Osteocyte (in vitro differentiated cells): ENCODE results near the gene ITPR2. TPM values are rescaled to one million over a fixed set of nuclear protein-coding genes. Genes with fewer than 3 reads are reported as not detected.

ENCODE experiments used
- DNase-seq: peaks from one replicate; pipeline ENCODE4 v3.0.0; 2021; ENCODE audit warnings: mixed read lengths; ENCODE audit not compliant: unreplicated experiment; ENCODE audit errors: extremely low spot score
- H3K27ac Mint-ChIP-seq: one replicate; pipeline ENCODE4 v1.8.0; 2021; ENCODE audit warnings: mild to moderate bottlenecking, mixed read lengths; ENCODE audit not compliant: unreplicated experiment
- H3K27me3 Mint-ChIP-seq: one replicate; pipeline ENCODE4 v1.8.0; 2021; ENCODE audit warnings: mixed read lengths; ENCODE audit not compliant: unreplicated experiment
- H3K36me3 Mint-ChIP-seq: one replicate; pipeline ENCODE4 v1.8.0; 2021; ENCODE audit warnings: mixed read lengths; ENCODE audit not compliant: unreplicated experiment
- H3K4me1 Mint-ChIP-seq: one replicate; pipeline ENCODE4 v1.8.0; 2021; ENCODE audit warnings: mixed read lengths; ENCODE audit not compliant: unreplicated experiment
- H3K4me3 Mint-ChIP-seq: one replicate; pipeline ENCODE4 v1.8.0; 2021; ENCODE audit warnings: mild to moderate bottlenecking, moderate library complexity, mixed read lengths; ENCODE audit not compliant: unreplicated experiment
- H3K9me3 Mint-ChIP-seq: one replicate; pipeline ENCODE4 v1.8.0; 2021; ENCODE audit warnings: mixed read lengths; ENCODE audit not compliant: unreplicated experiment
- CTCF ChIP-seq: fragments of 200-600 bp; sonication (generic); IDR thresholded peaks from 2 replicates; pipeline ENCODE4 v1.5.0; 2021; ENCODE audit warnings: antibody characterized with exemption, mild to moderate bottlenecking, moderate library complexity
- total RNA-seq: library from RNA; stranded (reverse); gene quantifications from 2 replicates; pipeline ENCODE4 v1.2.1, GENCODE V29; 2021

Gene ITPR2
- total RNA-seq, 1 donor from 2014 or later, result 22.1 TPM

GRCh38 chr12:26556916-26557315, 276.1 kb downstream of the ITPR2 start:
- H3K36me3 Mint-ChIP-seq, result no peaks in the 10 kb centered on the region
- H3K4me1 Mint-ChIP-seq, result no peaks in the 10 kb centered on the region
- H3K27ac Mint-ChIP-seq, result no peak overlapping the region
- no peak overlapping the region for H3K4me3 Mint-ChIP-seq
- no peak for DNase-seq
- no peaks in the 10 kb centered on the region for H3K27me3 Mint-ChIP-seq
- TF ChIP-seq CTCF, result no peak
- H3K9me3 Mint-ChIP-seq, result no peaks in the 10 kb centered on the region

GRCh38 chr12:26555139-26555538, 277.9 kb downstream of the ITPR2 start:
- Mint-ChIP-seq H3K27ac (no peak overlapping the region), H3K36me3 (no peaks in the 10 kb centered on the region), H3K27me3 (no peaks in the 10 kb centered on the region), H3K9me3 (no peaks in the 10 kb centered on the region), H3K4me3 (no peak overlapping the region), H3K4me1 (no peaks in the 10 kb centered on the region)
- TF ChIP-seq CTCF, result no peak
- no peak for DNase-seq

- Mint-ChIP-seq H3K9me3 (no peaks in the 10 kb centered on the region), H3K27me3 (no peaks in the 10 kb centered on the region), H3K27ac (no peak overlapping the region), H3K36me3 (no peaks in the 10 kb centered on the region), H3K4me1 (no peaks in the 10 kb centered on the region), H3K4me3 (no peak overlapping the region)
- no peak for DNase-seq
- TF ChIP-seq CTCF, result no peak
These were observed 278.7 kb downstream of the ITPR2 start for GRCh38 chr12:26554332-26554731.

GRCh38 chr12:26551385-26551784, 281.6 kb downstream of the ITPR2 start:
- no peaks in the 10 kb centered on the region for H3K27me3 Mint-ChIP-seq
- H3K36me3 Mint-ChIP-seq, result peaks cover 4% of the 10 kb centered on the region
- H3K9me3 Mint-ChIP-seq, result no peaks in the 10 kb centered on the region
- no peak overlapping the region for H3K4me3 Mint-ChIP-seq
- no peaks in the 10 kb centered on the region for H3K4me1 Mint-ChIP-seq
- no peak for DNase-seq
- TF ChIP-seq CTCF, result no peak
- no peak overlapping the region for H3K27ac Mint-ChIP-seq

- H3K27me3 Mint-ChIP-seq, result no peaks in the 10 kb centered on the region
- no peak overlapping the region for H3K27ac Mint-ChIP-seq
- H3K4me3 Mint-ChIP-seq, result no peak overlapping the region
- H3K36me3 Mint-ChIP-seq, result peaks cover 12% of the 10 kb centered on the region
- peaks cover 3% of the 10 kb centered on the region for H3K9me3 Mint-ChIP-seq
- no peaks in the 10 kb centered on the region for H3K4me1 Mint-ChIP-seq
- DNase-seq, result no peak
- TF ChIP-seq CTCF, result no peak
These were observed 284.8 kb downstream of the ITPR2 start for GRCh38 chr12:26548227-26548626.
